ENCODE results near the gene ATP11A.

The ATP11A gene

GRCh38 chr13:112907871-112908331 is 218.1 kb downstream of the ATP11A start:
- DNase-seq (ENCODE audit: low spot score): no peak

GRCh38 chr13:112908342-112908741 is 218.5 kb downstream of the ATP11A start:
- no peak for DNase-seq (ENCODE audit: low spot score)

DNA sequence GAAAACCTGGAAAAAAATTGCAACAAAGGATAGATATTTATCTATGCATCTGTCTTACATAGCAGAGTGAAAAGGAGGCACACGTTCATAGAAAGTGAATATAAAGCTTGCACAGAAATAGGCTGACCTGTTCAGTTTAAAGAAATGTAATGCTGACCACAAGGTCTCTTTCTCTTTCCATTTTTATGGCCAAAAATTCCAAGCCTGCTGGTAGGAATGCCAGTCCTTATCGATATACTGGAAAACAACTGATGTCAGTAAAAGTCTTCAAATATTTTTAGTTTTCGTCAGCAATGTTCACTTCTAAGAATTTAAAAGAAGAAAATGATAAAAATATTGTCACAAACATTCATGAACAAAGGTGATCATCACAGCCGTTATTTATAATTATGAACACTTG is 220.2 kb downstream of the ATP11A start:
- no peak for DNase-seq (ENCODE audit: low spot score)

GRCh38 chr13:112910616-112911280 is 220.9 kb downstream of the ATP11A start:
- no peak for DNase-seq (ENCODE audit: low spot score)

- DNase-seq (ENCODE audit: low spot score): no peak
These were observed 221.5 kb downstream of the ATP11A start for GRCh38 chr13:112911285-112911701.

DNA sequence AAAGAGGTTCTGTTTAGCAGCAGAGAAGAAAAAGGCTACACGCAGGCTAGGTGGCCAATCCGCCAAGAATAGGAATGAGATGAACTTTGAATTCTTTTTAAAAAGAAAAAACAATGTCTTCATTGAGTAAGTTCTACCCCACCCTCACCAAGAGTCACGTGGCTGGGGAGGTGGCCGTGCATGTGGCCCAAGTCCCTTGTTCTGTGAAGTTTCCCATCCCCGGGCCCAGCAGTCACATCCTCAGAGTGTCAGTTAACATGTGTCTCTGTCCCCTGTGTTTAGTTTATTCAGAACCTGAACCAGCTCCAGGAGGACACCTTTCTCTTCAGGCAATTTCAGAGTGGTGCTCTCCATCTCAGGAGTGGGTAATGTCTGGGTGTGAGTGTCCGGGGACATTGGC is 222.0 kb downstream of the ATP11A start:
- no peak for DNase-seq (ENCODE audit: low spot score)

- no peak for DNase-seq (ENCODE audit: low spot score)
These were observed 223.0 kb downstream of the ATP11A start for GRCh38 chr13:112912726-112913440.

DNA sequence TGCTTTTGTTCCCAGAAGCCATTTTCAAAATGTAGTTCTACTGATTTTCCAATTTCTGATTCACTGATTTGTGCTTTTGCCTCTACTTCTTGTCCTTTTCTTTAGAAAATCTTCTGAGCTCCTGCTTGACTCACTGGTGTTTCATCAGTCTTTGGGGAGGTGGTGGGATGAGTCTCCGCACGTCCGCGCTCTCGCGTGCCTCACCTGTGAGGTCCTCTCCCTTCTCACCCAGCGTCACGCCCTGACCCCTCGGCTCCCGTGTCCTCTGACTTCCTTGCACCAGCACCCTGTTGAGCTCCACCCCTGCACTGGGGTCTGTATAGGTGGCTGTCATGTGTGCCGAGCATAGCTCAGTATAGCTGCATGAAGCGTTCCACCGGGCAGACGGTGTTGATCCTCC is 226.5 kb downstream of the ATP11A start:
- DNase-seq (ENCODE audit: low spot score): no peak

DNA sequence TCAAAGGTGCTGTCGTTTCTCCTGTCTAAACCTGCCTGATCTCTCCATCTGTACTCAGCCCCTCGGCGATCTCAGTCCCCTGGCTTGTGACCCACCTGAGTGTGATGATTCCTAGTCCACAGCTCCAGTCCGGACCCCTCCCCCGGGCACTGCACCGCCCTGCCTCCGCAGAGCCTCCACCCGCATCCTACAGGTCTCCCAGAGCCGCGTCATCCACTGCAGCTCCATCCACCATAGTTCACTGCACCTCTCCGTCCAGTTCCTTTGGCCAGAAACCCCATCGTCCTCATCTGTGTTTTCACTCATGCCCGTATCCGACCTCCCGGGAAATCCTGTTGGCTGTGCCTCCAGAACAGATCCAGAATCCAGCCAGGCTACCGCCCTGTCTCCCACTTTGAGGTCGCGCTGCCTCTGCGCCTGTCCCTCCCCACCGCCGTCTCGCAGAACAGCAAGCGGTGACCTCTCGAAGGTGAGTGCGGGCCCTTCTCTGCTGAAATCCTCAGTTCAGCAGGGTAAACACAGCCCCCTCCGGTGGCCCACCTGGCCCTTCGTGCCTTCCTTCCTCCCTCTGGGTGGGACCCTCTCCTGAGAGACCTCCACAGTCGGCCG is 227.3 kb downstream of the ATP11A start:
- no peak for DNase-seq (ENCODE audit: low spot score)

GRCh38 chr13:112917737-112918136 is 227.9 kb downstream of the ATP11A start:
- DNase-seq (ENCODE audit: low spot score): no peak

DNA sequence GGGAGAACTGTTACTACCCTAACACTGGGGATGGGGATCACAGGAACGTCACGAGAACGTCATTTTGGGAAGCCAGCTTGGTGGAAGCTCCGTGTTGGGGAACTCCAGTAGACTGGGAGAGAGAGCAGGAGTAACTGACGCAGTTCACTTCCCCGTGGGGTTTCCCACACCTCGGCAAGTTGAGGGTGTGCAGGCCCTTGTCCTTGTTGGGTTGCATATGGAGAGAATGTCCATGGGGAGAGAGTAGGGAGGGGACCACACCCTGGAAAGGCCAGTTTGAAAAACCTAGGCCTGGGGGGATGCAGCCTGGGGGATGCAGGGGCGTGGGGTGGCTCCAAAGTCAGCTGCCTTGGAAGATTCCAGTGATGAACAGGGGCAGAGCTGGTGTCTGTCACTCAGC is 228.4 kb downstream of the ATP11A start:
- DNase-seq (ENCODE audit: low spot score): no peak

GRCh38 chr13:112918746-112919145 is 228.9 kb downstream of the ATP11A start:
- no peak for DNase-seq (ENCODE audit: low spot score)

DNA sequence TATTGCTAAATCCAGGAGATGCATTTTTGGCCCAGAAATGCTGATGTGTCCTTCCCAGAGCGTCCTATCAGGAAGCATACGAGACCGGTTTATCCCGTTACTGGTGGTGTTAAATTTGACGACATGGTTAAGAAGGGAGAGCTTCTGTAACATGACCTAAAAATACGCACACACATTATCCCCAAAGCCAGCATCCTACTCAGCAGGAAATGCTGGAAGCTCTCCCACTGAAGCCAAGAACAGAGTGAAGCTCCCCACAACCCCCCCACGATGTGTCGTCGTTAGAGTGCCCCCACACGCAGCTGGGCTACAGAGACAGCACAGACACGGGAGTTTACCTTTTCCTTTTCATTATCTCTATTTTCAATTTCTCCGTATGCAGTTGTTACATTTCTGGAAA is 234.1 kb downstream of the ATP11A start:
- DNase-seq (ENCODE audit: low spot score): no peak

GRCh38 chr13:112924365-112924764 is 234.5 kb downstream of the ATP11A start:
- no peak for DNase-seq (ENCODE audit: low spot score)

- no peak for DNase-seq (ENCODE audit: low spot score)
These were observed 236.2 kb downstream of the ATP11A start for GRCh38 chr13:112926003-112926402.

DNA sequence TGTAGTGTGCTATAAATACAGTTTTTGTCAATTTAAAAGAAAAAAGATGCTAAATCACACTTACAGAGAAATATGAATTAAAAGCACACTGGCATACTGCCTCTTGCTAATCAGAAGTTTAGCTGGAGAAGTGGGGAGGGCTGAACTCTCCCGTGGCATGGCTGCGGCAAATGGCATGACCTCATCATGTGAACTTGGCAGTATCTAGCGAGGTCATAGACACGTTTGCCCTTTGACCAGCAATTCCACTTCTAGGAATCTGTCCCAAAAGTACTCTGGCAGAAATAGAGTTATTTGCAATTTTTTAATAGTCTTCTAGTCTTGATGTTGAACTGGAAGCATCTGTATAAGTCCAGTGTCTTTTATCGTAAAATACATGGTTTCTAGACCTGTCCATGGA is 237.2 kb downstream of the ATP11A start:
- no peak for DNase-seq (ENCODE audit: low spot score)

GRCh38 chr13:112928020-112928971 is 238.5 kb downstream of the ATP11A start:
- no peak for DNase-seq (ENCODE audit: low spot score)

DNA sequence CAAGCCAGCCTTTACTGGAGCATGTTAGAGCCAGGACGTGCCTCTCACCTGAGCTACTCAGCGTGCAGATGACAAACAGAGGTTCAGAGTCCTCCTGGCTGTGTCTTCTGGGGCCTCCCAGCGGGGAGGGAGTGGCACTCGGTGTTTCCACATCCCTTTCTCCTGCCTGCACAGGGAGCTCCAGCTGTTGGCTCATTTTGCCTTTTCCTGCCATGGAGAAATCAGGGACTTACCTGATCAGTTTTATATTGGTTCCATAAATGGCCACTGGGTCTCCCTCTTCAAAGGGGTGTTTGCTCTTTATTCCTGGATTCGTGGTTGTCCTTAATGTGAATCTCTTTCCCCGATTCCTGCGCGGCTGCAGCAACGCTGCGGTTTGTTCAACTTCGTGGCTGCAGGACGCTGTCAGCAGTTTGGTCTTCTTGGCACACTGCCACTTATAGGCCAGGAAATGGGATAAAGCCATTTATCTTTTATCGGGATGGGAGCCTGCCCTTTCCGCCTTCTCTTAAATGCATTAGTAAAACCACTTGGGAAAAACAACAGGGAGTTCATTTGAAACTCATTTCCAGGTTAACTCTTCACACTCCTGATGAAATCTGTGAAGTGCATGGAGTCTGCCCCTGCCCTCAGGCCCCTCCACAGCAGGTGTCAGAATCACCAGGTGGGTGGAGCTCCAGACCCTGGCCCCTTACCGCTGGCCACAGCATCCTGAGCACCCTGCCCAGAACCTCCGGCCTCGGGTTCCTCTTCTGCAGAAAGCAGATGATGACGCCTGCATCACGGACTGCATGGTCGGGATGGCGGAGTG is 239.3 kb downstream of the ATP11A start:
- peak; percentile 34 for DNase-seq (ENCODE audit: low spot score)

DNA sequence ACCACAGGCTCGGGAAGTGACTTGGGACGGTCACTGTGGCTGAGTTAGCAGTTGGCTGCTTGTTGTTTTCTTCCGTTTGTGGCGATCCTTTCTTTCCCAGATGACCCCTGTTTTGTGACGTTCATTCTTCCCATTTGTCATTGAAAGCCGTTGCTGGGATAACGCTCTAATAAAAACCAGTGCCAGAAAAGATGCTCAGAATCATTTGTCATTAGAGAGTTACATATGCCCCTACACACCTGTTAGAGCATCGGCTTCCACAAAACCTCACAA is 239.9 kb downstream of the ATP11A start:
- DNase-seq (ENCODE audit: low spot score): no peak

- DNase-seq (ENCODE audit: low spot score): no peak
These were observed 240.4 kb downstream of the ATP11A start for GRCh38 chr13:112930192-112930591.

Data from AG08395 (cell line).